Measurements from ENCODE around the gene OOSP4B.
"Not testable (repeated sequence)": the region's sequence is repeated elsewhere in the genome, so short reads cannot be mapped to it uniquely, and the experiment has no call there.

Gene OOSP4B

DNA sequence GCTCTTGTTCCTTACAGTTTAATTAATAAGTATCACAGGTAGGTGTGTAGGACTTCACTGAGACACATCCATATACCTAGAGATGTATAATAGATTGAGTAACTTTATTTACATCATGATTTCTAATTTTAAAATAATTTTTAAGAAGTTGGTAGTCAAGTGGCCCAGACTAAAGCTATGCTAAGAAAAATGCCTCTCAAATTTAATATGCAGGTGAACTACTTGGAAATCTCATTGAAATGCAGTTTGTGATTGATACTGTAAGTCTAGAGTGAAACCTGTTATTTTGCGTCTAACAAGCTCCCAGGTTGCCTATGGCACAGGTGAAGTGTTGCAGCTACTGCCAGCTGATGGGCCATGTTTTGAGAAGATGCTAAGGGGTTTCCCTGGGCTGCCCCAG lies at the start of gene OOSP4B:
TSS of gene OOSP4B (plus strand) at position 301 of the 400 bp plus-strand sequence.
- no peak for FAIRE-seq

- no peak for FAIRE-seq
Observed at GRCh38 chr11:59967677-59968394, 49.1 kb upstream of the OOSP4B start.

DNA sequence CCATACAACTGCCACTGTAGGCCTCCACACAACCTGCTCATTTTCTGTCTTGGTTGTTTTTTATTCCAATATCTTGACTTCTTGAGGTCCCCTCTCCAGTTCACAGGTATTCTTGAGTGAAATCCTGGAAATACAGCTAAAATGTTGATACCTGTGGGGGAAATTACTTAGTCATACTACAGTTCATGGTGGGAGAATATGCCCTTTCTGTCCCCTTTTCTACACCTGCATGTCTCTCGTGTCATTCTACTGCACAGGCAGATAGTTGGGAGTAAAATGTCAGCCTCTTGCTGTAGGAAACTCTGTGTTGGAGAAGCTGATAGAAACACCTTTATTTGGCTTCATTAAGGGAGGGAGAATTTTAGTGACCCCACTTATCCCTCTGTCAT lies 48.6 kb upstream of the OOSP4B start:
- FAIRE-seq = no peak

DNA sequence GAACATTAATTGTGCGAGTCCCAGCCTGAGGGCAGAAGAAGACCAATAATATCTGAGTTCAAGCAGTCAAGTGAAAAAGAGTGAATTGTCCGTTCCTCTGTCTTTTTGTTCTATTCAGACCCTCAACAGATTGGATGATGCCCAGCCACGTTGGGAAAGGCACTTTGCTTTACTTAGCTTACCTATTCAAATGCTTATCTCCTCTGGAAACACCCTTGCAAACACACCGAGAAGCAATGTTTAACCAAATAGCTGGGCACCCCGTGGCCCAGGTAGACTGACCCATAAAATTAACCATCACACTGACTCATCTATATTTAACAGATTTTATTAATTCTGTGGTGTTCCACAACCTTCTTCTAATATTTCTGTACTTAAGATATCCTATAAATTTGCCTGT lies 43.9 kb upstream of the OOSP4B start:
- no peak for FAIRE-seq

DNA sequence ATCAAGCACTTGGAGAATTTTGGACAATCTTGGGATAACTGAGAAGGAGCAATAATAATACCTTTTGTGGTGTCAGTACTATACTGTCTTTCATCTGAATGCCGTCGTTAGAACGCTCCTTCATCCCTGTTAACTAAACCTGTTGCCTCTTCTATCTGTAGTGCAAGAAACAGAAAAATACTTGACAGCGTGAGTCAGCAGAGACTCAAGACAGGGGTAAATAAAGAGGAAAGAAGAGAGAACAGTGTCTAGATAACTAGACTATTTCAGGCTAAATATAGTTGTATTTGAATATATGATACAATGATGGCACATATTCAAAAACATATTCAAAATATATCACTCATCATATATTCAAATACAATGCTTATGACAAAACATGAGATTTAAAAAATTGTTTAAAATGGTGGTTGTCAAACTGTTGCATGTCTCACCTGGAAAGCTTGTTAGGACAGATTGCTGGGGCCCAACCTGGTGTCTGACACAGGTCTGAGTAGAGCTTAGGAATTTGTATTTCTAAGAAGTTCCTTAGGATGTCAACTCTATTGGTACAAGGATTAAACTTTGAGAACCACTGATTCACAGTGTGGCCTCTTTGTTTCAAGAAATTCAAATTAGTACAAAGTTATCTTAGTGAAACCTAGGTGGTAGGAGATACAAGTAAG lies 35.7 kb upstream of the OOSP4B start:
- FAIRE-seq = no peak

GRCh38 chr11:59982037-59982436 lies 34.9 kb upstream of the OOSP4B start:
- not testable (repeated sequence) for FAIRE-seq

DNA sequence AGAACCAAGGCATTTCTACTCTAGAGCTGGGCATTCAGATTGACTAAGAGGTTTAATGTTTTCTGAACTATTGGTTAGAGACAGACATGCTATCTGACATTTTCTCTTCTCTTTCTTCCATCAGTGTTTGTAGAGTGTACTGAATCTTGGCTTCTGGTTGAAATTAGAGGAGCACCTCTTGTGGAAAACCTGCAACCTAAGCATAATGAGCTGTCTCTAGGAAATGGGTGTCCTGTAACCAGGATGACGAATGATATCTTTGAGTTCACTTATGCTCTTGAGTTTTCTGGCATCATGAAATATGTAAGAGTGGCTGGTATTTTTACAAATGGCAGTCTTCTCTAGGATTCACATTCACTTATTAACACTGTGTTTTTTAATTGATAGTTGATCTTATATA lies 33.8 kb upstream of the OOSP4B start:
- FAIRE-seq = no peak

GRCh38 chr11:59984368-59984767 lies 32.6 kb upstream of the OOSP4B start:
- FAIRE-seq = no peak

- no peak for FAIRE-seq
Observed at GRCh38 chr11:59990421-59990820, 26.6 kb upstream of the OOSP4B start.

- FAIRE-seq = no peak
Observed at GRCh38 chr11:59992425-59992824, 24.6 kb upstream of the OOSP4B start.

DNA sequence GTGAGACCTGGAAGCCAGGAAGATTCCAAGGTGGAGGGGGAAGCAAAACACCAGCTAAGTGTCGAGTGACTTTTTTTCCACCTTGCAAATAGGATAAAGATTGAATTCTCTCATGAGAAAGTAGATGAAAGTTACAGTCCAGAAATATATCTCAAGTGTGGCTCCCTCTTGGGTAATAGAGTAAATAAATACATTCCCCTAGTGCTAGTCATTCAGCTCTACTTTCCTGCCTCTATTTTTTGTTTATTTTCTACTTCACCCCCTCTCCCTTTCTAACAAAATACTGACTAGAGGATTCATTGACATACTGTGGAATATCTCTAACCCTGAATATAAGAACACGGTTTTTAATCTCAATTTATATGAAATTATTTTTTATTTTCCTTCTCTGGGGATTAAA lies 19.2 kb upstream of the OOSP4B start:
- FAIRE-seq = no peak

DNA sequence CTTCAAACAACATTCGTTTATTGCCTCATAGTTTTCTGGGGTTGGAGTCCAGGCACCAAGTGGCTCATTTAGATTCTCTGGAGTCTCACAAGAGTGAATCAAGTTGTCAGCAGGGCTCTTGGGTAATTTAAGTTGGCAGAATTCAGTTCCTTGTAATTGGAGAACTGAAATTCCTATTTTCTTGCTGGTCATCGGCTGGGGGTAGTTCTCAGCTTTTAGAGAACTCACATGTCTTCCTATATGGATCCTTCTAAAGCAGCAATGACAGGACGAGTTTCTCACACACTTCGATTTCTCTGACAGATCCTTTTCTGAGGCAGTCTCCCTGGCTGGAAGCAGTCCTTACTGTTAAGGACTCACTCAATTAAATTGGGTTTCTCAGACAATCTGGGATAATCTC lies 17.3 kb upstream of the OOSP4B start:
- no peak for FAIRE-seq

DNA sequence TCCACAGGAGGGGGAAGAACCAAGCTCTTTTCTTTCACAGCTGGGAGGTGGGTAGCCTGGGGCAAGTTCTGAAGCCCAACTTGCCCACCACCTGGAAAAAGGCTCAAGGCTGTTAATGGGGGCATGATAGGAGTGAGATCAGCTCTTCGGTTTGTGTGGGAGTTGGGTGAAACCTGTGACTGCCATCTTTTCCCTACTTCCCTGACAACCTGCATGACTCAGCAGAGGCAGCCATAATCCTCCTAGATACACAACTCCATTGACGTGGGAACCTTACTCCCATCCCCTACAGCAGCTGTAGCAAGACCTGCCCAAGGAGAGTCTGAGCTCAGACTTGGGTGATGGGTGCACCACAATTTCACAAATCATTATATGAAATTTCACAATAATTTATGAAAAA lies 13.3 kb upstream of the OOSP4B start:
- FAIRE-seq = no peak

DNA sequence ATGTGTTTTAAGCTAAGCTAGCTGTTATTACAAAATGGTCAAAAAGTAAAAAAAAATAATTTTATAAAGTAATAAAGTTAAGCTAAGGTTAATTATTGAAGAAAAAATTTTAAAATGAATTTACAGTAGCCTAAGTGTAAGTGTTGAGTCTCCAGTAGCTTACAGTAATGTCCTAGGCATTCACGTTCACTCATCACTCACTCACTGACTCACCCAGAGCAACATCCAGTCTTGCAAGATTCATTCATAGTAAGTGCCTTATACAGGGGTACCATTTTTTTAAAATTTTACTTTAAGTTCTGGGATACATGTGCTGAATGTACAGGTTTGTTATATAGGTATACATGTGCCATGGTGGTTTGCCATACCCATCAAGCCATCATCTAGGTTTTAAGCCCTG lies 11.6 kb upstream of the OOSP4B start:
- FAIRE-seq = no peak

DNA sequence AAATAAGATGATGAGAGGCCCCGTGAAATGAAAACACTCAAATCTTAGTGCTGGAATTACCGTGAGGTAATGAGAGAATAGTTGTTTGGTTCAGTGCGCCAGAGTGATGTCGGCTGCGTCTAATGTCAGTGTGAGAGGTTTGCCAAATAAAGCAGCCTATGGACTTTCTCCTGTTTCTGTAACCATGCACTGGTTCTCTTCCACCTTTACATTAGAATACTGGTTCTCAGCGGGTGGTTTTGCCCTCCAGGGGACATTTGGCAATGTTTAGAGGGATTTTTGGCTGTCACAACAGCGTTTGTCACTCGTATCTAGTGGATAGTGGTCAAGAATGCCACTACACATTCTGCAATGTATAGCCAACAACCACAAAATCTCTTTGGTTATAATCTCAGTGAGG lies 1.1 kb downstream of the OOSP4B start:
- FAIRE-seq = no peak

DNA sequence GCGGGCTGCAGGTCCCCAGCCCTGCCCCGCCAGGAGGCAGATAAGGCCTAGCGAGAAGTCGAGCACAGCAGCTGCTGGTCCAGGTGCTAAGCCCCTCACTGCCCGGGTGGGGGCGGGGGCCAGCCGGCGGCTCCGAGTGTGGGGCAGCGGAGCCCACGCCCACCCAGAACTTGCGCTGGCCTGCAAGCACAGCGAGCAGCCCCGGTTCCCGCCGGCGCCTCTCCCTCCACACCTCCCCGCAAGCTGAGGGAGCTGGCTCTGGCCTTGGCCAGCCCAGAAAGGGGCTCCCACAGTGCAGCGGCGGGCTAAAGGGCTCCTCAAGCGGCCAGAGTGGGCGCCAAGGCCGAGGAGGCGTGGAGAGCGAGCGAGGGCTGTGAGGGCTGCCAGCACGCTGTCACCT lies 3.4 kb downstream of the OOSP4B start:
- not testable (repeated sequence) for FAIRE-seq

DNA sequence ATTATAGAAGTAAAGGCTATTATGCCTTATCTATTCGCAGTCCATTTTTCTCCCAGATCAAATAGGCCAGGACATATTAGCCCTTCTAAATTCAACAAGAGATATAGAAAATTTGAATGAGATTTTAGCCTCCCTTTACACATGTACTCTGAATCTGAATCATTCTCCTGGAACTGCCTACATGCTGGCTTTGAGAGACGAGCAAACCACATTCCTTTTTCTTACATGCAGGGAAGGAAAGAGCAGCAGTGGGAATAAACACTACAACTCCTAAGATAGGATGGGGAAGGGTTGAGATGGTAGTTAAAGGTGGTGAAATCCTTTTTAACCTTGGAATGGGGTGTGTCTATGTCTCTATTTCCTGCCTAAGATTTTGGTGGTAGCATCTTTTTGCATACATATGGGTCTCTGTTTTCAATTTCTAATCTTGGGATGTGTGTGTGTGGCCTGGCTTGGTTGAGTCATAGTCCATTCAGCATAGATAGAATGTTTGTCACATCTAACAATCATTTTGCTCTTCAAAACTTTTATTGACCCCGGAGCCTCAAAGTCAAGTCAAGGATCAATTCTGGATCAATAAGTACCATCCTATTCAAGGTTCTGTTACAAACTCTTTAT lies 12.1 kb downstream of the OOSP4B start:
- FAIRE-seq = no peak

GRCh38 chr11:60040109-60040508 lies 23.1 kb downstream of the OOSP4B start, which contains the start of gene OOSP2:
Gene OOSP2 (plus strand): TSS chr11:60040409. CDS start chr11:60040460, 51 bp downstream.
- no peak for FAIRE-seq

- FAIRE-seq = not testable (repeated sequence)
Observed at GRCh38 chr11:60050422-60050821, 33.4 kb downstream of the OOSP4B start.

DNA sequence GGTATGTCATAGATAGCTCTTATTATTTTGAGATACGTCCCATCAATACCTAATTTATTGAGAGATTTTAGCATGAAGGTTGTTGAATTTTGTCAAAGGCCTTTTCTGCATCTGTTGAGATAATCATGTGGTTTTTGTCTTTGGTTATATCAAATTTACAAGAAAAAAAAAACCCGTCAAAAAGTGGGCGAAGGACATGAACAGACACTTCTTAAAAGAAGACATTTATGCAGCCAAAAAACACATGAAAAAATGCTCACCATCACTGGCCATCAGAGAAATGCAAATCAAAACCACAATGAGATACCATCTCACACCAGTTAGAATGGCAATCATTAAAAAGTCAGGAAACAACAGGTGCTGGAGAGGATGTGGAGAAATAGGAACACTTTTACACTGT lies 33.9 kb downstream of the OOSP4B start:
- FAIRE-seq = not testable (repeated sequence)

- FAIRE-seq = no peak
Observed at GRCh38 chr11:60056349-60056969, 39.5 kb downstream of the OOSP4B start, which contains the start of gene MS4A3. Gene MS4A3 (plus strand): TSS chr11:60056665. CDS start chr11:60061161, 4,496 bp downstream.

- FAIRE-seq = no peak
Observed at GRCh38 chr11:60059052-60059451, 42.1 kb downstream of the OOSP4B start.

DNA sequence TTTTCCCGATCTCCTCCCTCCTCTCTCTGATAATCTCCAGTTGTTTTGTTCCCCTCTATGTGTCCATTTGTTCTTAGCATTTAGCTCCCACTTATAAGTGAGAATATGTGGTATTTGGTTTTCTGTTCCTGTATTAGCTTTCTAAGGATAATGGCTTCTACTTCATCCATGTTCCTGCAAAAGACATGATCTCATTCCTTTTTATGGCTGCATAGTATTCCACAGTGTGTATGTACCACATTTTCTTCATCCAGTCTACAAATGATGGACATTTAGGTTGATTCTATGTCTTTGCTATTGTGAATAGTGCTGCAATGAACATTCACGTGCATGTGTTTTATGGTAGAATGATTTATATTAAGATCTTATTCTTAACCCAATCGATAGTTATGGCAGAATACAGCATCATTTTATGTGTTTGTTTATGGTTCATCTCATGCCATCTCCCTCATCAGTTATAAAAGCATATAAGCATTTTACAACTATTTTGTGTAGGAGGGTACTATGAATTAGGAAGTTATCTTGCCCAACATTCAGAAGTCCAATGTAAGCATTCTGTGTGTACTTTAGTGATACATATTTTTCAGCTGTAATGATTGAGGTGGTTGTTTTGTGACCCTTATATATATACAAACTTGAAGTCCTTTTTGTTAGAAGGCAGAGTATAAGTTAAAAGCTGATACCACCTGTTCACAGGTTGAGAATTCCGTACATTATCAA lies 42.7 kb downstream of the OOSP4B start:
- no peak for FAIRE-seq

Data from A204.1 (cell line).